Uterus (tissue), 2 donors: ENCODE measurements around the gene GLI1.

Source experiments
- CTCF ChIP-seq, 4 experiments: fragments of 200-600 bp in 2 of 4; fragments of 450-650 bp in 2 of 4; sonication (generic) in 2 of 4; IDR thresholded peaks; one replicate each; pipeline ENCODE4 v1.5.1; 2016 to 2019; ENCODE audit warnings: antibody characterized with exemption in 4 of 4, mild to moderate bottlenecking in 2 of 4, moderate library complexity in 1 of 4
- POLR2A ChIP-seq, 2 donors: fragments of 450-650 bp; IDR thresholded peaks; one replicate each; pipeline ENCODE4 v1.6.1; 2016; ENCODE audit warnings: antibody characterized with exemption in 2 of 2, mild to moderate bottlenecking in 1 of 2, moderate library complexity in 1 of 2

GRCh38 chr12:57434517-57435223 lies 24.9 kb upstream of the GLI1 start, which contains the start of gene INHBC:
- TF ChIP-seq CTCF (IDR thresholded peaks at IDR 0.05) (no peak), POLR2A (IDR thresholded peaks at IDR 0.05) (no peak)
